Activated naive CD4-positive, alpha-beta T cell treated with Interleukin-2 at 50 U/mL for 16 hours (primary cell): ENCODE measurements around the gene GNG13.
"Not testable (repeated sequence)": the region's sequence is repeated elsewhere in the genome, so short reads cannot be mapped to it uniquely, and the experiment has no call there.

Source experiments
- DNase-seq: peaks from one replicate; pipeline ENCODE4 v3.0.0-alpha.2; 2020

GNG13 gene

GRCh38 chr16:776298-776697, 24.2 kb downstream of the GNG13 start:
- DNase-seq, result not testable (repeated sequence)

GRCh38 chr16:775236-775796, 25.2 kb downstream of the GNG13 start:
- DNase-seq, result no peak

GRCh38 chr16:774086-775001, 26.2 kb downstream of the GNG13 start:
- no peak for DNase-seq

GRCh38 chr16:772959-773358, 27.6 kb downstream of the GNG13 start:
- no peak for DNase-seq

GRCh38 chr16:770411-770810, 30.1 kb downstream of the GNG13 start:
- DNase-seq, result no peak

- no peak for DNase-seq
Observed at GRCh38 chr16:769934-770333, 30.6 kb downstream of the GNG13 start.

- no peak for DNase-seq
Observed at GRCh38 chr16:769184-769784, 31.2 kb downstream of the GNG13 start.

- no peak for DNase-seq
Observed at GRCh38 chr16:768428-768827, 32.1 kb downstream of the GNG13 start.

GRCh38 chr16:767743-768235, 32.7 kb downstream of the GNG13 start:
- no peak for DNase-seq

GRCh38 chr16:766820-767640, 33.5 kb downstream of the GNG13 start:
- no peak for DNase-seq

- DNase-seq, result no peak
Observed at GRCh38 chr16:766008-766819, 34.3 kb downstream of the GNG13 start.

- DNase-seq, result no peak
Observed at GRCh38 chr16:765488-765865, 35.1 kb downstream of the GNG13 start.

GRCh38 chr16:764848-765487, 35.6 kb downstream of the GNG13 start:
- no peak for DNase-seq

GRCh38 chr16:764184-764750, 36.3 kb downstream of the GNG13 start:
- no peak for DNase-seq

- DNase-seq, result no peak
Observed at GRCh38 chr16:763369-764183, 37.0 kb downstream of the GNG13 start.

GRCh38 chr16:762595-763268, 37.8 kb downstream of the GNG13 start:
- DNase-seq, result no peak

- no peak for DNase-seq
Observed at GRCh38 chr16:761625-762513, 38.7 kb downstream of the GNG13 start.

GRCh38 chr16:760545-761343, 39.8 kb downstream of the GNG13 start, which contains the start of gene MSLN:
MSLN (plus strand) TSS chr16:760734; CDS start chr16:762681, 1,947 bp downstream.
- no peak for DNase-seq
